NCI-H146 (cell line): ENCODE results near the gene SCEL.
"Not testable (repeated sequence)": the region's sequence is repeated elsewhere in the genome, so short reads cannot be mapped to it uniquely, and the experiment has no call there.

Experiments
- DNase-seq: peaks from one replicate; lab custom pipeline; 2025; lab: John Stamatoyannopoulos, UW

Gene SCEL

DNA sequence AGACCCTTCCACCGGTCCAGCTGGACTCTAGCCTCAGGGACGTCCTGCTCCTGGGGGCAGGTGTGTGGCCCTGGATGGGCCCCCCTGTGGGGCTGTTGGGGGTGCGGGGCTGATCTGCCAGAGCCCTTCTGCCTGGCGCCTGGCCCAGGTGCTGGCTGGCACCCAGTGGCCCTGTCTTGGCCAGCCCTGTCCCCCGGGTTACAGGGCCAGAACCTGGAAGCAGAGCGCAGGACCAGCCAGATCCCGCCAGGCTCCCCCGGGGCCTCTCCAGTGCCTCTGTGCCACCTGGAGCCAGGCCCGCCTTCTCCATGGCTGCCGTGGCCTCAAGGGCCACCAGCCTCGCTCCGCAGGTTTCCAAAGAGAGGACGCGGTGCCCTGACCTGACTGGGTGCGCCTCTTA lies 127.3 kb downstream of the SCEL start:
- not testable (repeated sequence) for DNase-seq

DNA sequence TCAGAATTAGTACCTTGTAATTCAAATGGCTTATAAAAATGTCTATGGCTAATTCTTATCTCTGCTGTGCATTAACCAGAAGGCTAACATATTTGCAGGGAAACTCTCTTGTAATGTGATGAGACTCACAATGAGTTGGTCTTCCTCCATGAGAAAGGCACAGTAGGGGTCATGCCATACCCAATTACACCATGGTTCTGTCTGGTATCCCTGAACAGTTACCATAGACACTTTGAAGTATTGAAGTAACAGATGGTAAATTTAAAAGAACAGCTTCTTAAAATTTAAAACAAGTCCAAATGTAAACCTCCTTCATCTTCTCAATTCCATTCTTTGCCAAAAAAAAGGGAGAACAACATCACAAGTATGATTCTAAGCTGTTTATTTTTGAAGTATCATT lies 139.3 kb downstream of the SCEL start:
- no peak for DNase-seq

DNA sequence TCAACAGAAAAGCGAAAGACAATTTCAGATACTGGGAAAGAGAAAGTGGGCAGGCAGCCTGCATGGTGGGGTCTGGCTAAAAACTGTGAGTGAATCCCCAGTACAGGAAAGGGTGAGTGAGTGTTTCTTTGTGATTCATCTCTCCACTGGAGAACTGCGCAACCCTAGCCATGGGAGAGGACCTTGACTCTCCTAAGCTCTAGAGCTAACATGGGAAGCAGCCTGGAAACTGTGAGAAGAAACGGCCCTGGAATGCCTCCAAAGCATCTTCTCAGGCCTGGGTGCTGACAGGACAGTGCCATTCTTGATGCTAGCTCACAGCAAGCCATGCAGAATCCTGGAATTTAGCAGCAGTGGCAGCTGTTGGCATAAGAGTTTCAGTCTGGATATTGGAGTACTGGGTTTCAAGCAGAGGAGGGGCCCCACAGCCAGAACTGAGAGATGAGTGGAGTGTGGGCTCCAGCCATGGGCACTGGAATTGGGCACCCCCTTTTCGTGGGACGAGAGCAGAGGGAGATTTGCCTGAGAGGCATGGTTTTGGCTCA lies 143.3 kb downstream of the SCEL start:
- no peak for DNase-seq

DNA sequence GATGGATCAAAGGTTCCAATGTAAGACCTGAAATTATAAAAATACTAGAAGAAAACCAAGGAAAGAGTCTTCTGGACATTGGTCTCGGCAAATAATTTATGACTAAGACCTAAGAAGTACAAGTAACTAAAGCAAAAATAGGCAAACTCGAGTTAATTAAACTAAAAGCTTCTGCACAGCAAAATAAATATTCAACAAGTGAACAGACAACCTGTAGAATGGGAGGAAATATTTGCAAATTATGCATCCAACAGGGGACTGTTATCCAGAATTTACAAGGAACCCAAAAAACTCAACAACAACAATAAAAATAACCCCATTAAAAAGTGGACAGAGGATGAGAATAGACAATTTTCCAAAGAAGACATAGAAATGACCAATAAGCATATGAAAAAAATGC lies 152.3 kb downstream of the SCEL start:
- no peak for DNase-seq

DNA sequence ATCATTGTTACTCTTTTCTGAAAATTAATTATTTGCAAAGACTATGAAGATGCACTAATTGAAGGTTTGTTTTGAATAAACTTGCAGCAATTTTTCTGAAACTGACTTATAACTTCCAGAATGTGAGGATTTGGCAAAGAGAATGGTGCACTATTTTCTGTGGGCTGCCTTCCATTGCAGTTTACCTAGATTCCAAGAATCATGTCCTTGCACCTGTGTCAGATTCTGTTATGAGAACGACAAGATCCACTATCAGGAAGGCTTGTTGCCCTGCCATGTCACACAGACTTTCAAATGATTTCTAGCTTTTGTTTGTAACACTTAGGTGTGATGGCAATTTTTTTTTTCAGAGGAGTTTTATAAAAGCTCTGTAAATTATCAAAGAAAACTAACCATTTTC lies 156.4 kb downstream of the SCEL start:
- no peak for DNase-seq

DNA sequence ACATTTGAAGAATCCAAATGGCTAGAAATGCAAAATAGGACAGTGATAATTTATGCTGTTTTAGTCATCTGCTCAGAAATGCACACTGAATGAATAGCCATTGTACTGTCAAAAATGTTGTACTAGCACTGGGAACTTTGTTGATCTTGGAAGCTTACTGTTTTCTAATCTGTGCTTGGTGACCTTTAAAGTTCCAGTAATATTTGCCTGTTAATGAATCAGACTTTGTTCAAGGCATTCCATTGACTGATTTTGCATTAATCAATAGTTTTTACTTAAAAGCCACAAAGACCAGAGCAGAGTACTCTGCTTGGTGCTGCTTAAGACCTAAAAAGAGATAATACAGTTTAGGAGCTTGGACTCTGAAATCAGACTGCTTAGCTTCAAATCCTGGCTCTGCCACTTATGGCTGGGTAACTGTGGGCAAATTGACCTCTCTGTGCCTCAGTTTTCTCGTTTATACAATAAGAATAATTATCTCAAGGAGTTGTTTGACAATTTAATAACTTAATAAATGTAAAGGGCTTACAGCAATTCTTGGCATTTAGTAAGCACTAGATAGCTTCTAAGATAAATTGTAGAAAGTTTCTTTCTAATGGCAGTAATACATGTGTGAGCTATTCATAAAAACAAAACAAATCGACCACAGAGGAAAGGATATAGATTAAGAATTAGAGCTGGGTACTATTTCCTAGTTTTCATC lies 157.4 kb downstream of the SCEL start:
- DNase-seq = no peak

DNA sequence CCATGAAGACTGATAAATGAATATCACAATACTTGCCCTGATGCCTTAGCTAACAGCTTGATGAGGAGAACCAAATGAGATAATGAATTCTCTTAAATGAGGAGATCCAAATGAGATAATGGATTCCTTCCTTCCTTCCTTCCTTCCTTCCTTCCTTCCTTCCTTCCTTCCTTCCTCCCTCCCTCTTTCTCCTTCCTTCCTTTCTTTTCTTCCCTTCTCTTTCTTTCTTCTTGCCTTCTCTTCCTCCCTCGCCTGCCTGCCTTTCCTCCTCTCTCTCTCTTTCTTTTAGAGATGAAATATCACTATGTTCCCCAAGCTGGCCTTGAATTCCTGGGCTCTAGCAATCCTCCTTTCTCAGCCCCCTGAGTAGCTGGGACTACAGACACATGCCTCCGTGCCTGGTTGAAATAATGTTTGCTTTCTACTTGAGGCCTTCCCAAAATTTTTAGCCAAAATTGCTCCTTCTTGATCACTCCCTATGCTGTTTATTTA lies 158.0 kb downstream of the SCEL start:
- DNase-seq = no peak
